ENCODE results near the gene CFAP77. TPM values are rescaled to one million over a fixed set of nuclear protein-coding genes. Genes with fewer than 3 reads are reported as not detected.
A peak's percentile ranks its signal among the peaks of the same experiment; 100 is the strongest.

CFAP77 gene
- total RNA-seq, 1 donor from 2014 or later = not detected

DNA sequence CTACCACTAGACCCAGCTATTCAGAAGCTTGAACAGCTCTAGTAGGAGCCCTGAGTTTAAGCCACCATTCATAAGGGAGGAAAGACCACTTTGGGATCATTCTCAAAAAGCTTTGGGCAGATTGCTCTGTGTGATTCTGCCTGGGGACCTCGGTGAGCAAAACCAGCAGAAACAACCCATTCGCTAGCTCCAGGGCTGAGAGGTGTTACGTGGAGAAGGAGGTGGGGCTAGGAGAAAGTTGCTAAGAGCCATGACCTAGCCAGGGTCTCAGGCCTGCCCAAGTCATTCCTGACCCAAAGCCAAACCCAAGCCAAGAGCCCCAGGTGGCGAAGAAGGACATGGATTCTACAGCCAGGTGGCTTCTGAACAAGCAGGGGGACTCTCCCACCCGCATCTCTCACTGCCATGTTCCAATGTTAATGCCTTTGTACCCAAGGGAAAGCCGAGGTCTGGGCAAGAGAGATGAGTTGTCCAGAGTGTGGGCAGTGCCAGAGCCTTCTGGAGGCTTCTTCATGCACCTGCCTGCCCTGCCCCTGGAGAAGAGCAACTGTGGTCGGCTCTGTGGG, 168.4 kb downstream of the CFAP77 start:
- ChIA-PET CTCF (no interaction called here), POLR2A (no interaction called here)
- intact Hi-C loops (cut with micrococcal nuclease) = no loop called here
- Mint-ChIP-seq H3K9me3 (no peaks in the 10 kb centered on the region), H3K27ac (no peak overlapping the region), H3K4me1 (peaks cover 6% of the 10 kb centered on the region), H3K27me3 (peaks cover 53% of the 10 kb centered on the region), H3K36me3 (ENCODE audit: low read depth) (no peaks in the 10 kb centered on the region), H3K4me3 (no peak overlapping the region)
- no peak for ATAC-seq (ENCODE audit: low read depth)
- DNase-seq = no peak
- TF ChIP-seq, protein P1, sequence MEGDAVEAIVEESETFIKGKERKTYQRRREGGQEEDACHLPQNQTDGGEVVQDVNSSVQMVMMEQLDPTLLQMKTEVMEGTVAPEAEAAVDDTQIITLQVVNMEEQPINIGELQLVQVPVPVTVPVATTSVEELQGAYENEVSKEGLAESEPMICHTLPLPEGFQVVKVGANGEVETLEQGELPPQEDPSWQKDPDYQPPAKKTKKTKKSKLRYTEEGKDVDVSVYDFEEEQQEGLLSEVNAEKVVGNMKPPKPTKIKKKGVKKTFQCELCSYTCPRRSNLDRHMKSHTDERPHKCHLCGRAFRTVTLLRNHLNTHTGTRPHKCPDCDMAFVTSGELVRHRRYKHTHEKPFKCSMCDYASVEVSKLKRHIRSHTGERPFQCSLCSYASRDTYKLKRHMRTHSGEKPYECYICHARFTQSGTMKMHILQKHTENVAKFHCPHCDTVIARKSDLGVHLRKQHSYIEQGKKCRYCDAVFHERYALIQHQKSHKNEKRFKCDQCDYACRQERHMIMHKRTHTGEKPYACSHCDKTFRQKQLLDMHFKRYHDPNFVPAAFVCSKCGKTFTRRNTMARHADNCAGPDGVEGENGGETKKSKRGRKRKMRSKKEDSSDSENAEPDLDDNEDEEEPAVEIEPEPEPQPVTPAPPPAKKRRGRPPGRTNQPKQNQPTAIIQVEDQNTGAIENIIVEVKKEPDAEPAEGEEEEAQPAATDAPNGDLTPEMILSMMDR (IDR thresholded peaks at IDR 0.05) = no peak

DNA sequence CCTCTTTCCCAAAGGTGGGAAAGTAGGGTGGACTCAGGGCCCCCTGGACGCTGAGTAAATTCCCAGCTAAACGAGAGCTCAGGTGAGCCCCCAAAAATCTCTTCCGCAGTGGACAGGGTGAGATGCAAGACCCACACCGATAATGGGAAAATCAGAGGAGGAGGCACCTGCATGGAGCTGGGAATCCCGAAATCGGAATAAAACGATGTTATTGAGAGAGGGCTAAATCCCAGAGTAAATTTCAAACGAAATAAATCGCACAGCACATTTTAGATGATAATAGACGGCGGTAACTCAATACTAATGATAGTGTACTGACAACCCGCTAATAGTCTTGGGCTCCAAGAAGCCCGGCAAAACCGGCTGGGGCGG, 169.4 kb downstream of the CFAP77 start:
- Mint-ChIP-seq H3K9me3 (no peaks in the 10 kb centered on the region), H3K36me3 (ENCODE audit: low read depth) (no peaks in the 10 kb centered on the region), H3K27me3 (peaks cover 51% of the 10 kb centered on the region), H3K27ac (no peak overlapping the region), H3K4me1 (peaks cover 6% of the 10 kb centered on the region), H3K4me3 (no peak overlapping the region)
- ATAC-seq (ENCODE audit: low read depth) (no peak), DNase-seq (no peak)
- ChIA-PET POLR2A (no interaction called here), CTCF (no interaction called here)
- intact Hi-C loops (cut with micrococcal nuclease) = no loop called here
- TF ChIP-seq, protein P1 (IDR thresholded peaks at IDR 0.05) = no peak

DNA sequence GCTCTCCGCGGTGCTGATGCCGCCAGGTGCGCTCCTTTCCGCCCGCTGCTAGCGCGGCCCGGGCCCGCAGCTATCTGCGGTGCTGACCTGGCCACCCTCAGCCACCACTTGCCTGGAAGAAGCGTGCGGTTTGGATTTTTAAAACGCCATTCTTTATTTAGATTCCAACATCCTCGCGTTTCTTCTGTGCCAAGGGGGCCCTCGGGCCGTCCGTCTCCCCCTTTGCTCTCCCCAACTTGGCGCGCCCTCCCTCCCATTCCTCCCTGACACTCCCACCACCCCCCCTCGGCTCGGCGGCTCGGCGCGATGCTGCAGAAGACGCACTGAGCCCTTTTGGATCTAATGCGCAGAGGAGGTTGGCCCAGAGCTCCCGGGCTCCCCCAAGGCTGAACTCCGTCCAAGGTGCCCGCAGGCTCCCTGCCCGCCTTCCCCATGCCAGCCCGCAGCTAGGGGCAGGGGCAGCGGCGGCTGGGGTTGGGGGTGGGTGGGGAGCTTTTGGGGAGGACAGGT, 172.3 kb downstream of the CFAP77 start, which contains the start of gene BARHL1:
Gene BARHL1 (plus strand): TSS at position 331 of the 510 bp plus-strand sequence. CDS start 192 bp downstream, outside the sequence.
- peak within 1 kb of the TSS; percentile 53 for H3K4me3 Mint-ChIP-seq
- ChIA-PET POLR2A (no interaction called here), CTCF (no interaction called here)
- intact Hi-C loops (cut with micrococcal nuclease) = no loop called here
- H3K4me1 Mint-ChIP-seq = peaks cover 17% of the 10 kb centered on the region
- no peak within 1 kb of the TSS for H3K27ac Mint-ChIP-seq
- peaks cover 47% of the 10 kb centered on the region for H3K27me3 Mint-ChIP-seq
- TF ChIP-seq, protein P1 (IDR thresholded peaks at IDR 0.05) = no peak
- H3K36me3 Mint-ChIP-seq (ENCODE audit: low read depth) = no peaks in the 10 kb centered on the region
- no peak for DNase-seq
- no peaks in the 10 kb centered on the region for H3K9me3 Mint-ChIP-seq
- no peak for ATAC-seq (ENCODE audit: low read depth)

DNA sequence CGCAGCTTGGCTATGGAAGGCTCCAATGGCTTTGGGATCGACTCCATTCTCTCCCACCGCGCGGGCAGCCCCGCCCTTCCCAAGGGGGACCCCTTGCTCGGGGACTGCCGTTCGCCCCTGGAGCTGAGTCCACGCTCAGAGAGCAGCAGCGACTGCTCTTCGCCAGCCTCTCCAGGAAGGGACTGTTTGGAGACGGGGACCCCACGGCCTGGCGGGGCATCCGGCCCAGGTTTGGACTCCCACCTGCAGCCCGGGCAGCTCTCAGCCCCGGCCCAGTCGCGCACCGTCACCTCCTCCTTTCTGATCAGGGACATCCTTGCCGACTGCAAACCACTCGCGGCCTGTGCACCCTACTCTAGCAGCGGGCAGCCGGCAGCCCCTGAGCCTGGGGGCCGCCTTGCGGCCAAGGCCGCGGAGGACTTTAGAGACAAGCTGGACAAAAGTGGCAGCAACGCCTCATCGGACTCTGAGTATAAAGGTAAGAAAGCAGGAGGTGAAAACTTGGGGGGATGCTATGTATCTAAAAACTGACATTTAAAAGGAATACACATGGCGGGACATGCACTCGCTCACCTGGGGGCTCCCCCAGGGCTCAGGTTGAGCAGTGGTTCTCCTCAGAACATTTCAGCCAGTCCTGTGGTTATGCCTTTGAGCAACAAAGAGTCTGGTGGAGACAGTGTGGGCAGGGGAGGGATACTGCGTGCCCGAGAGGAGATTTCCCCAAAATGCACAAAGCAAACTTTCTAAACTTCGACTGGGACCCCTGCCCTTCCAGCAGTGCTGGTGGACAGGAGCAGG, 173.0 kb downstream of the CFAP77 start:
- DNase-seq (no peak), ATAC-seq (ENCODE audit: low read depth) (no peak)
- Mint-ChIP-seq H3K4me3 (no peak overlapping the region), H3K27ac (no peak overlapping the region), H3K27me3 (peaks cover 41% of the 10 kb centered on the region), H3K4me1 (peaks cover 17% of the 10 kb centered on the region), H3K36me3 (ENCODE audit: low read depth) (no peaks in the 10 kb centered on the region), H3K9me3 (no peaks in the 10 kb centered on the region)
- POLR2A ChIA-PET = no interaction called here
- intact Hi-C loops (cut with micrococcal nuclease) = no loop called here
- TF ChIP-seq, protein P1 (IDR thresholded peaks at IDR 0.05) = no peak
- CTCF ChIA-PET = no interaction called here

DNA sequence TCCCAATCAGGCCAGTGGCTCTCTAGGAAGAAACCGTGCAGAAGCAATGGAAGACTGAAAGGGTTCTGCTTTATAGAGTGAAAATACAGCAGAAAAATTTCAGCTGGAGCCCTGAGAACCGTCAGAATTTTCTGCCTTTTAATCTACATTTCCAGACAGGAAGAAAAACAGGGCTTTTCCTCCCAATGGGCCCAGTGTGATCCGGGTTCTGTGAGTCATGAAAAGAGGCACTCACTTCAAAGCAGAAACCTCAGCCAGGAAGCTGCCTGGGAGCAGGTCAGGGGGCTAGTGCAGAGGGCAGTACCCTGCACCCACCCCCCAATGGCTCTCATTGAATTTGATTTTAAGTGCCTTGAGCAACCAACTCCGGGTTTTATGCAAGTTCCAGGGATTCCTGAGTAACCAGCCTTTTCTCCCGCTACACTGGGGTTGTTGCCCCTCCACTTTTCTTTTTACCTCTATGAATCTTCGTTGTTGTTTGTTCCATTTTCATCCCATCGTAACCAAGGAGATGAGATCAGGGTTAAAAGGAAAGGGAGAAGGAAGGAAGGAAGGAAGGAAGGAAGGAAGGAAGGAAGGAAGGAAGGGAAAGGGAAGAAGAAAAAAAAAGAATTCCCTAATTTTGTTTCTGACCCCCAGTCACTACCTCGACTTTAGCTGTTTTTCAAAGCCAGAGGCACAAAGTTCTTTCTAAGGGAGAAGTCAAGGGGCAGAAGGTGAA, 173.7 kb downstream of the CFAP77 start:
- DNase-seq = no peak
- ChIA-PET CTCF (no interaction called here), POLR2A (no interaction called here)
- intact Hi-C loops (cut with micrococcal nuclease) = no loop called here
- no peak for ATAC-seq (ENCODE audit: low read depth)
- Mint-ChIP-seq H3K9me3 (no peaks in the 10 kb centered on the region), H3K36me3 (ENCODE audit: low read depth) (no peaks in the 10 kb centered on the region), H3K27ac (no peak overlapping the region), H3K4me1 (peaks cover 20% of the 10 kb centered on the region), H3K4me3 (no peak overlapping the region), H3K27me3 (peaks cover 39% of the 10 kb centered on the region)
- TF ChIP-seq, protein P1 (IDR thresholded peaks at IDR 0.05) = no peak
